Activated CD8-positive, alpha-beta memory T cell treated with anti-CD3 and anti-CD28 coated beads for 1 hour (primary cell): ENCODE measurements around the gene SLC17A4.

Source experiments
- DNase-seq, 2 donors: peaks; one replicate each; pipeline ENCODE4 v3.0.0-alpha.2; 2020; ENCODE audit warnings: low read depth in 1 of 2; ENCODE audit errors: extremely low read depth in 1 of 2

Gene SLC17A4

DNA sequence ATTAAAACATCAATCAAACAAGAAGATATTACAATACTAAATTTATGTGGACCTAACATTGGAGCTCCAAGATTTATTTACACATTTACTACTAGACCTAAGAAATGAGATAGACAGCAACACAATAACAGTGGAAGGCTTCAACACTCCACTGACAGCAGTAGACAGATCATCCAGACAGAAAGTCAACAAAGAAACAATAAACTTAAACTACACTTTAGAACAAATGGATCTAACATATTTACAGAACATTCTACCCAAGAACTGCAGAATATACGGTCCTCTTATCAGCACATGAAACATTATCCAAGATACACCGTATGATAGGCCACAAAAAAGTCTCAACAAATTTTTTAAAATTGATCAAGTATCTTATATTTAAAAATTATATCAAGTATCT is 50.3 kb downstream of the SLC17A4 start:
- no peak for DNase-seq

DNA sequence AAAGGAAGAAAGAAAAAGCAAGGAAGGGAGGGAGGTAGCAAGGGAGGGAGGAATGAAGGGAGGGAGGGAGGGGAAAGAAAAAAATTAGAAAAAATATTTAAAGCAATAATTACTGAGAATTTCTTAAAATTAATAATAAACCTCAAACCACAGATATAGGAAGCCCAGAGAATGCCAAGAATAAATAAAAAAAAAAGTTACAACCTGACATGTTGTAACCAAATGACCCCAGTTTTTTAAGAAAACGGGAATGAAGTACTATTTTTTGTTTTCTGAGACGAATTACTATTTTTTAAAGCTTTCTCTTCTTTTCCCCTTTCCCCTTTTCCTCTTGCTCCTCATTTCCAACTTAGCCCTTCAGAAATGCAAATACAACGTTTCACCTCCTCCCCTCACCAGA is 60.7 kb downstream of the SLC17A4 start:
- no peak for DNase-seq

DNA sequence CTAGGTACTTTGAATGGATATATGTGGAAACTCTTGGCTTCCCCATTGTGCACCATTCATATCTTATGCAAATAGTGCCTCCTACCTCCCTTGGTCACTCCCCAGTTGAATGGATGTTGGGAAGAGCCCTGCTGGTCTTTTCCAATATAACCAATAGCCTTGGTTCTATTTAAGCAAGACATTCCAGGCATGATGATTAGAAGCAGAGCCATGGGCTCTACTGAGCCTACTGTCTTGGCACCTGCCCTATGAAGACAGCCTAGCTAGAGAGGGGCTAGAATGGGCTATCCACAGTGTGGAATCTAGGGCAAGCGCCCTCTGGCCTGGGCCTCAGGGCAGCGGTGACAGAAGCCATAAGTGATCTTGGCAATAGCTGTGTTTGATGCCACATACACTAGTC is 61.7 kb downstream of the SLC17A4 start:
- no peak for DNase-seq

DNA sequence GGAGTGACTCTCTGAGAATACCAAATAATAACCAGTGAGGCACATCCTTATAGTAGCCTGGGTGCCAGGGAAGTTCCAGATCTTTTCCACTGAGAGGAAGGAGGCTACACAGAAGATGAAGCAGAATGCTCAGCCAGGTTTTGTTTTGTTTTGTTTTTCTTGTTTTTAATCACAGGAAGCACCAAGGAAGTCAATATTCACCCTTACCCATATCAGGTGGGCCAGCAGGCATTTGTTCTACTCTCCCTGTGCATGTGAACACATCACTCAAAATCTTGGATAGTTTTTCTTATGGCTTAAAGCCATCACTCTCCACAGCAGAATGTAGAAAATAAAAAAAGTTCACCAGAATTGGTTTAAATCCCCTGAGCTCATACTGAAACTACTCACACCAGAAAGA is 66.8 kb downstream of the SLC17A4 start:
- DNase-seq, result no peak

DNA sequence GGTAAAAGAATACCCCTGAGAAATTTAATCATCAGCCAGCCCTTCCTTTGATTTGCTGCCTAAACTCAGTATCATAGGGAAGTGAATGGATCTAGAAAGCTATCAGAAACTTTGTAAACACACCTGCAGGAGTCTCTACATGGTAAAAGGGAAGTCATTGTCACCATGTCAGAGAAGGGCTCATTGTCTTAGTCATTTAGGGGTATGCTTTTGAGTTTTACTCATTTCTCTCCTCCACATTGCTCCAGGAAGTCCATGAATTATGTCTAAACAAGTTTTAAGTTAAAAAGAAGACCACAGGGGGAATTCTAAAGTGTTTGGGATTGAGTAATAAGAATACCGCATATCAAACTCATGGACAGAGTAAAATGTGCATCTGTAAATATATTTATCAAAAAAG is 74.8 kb downstream of the SLC17A4 start:
- DNase-seq, result no peak

DNA sequence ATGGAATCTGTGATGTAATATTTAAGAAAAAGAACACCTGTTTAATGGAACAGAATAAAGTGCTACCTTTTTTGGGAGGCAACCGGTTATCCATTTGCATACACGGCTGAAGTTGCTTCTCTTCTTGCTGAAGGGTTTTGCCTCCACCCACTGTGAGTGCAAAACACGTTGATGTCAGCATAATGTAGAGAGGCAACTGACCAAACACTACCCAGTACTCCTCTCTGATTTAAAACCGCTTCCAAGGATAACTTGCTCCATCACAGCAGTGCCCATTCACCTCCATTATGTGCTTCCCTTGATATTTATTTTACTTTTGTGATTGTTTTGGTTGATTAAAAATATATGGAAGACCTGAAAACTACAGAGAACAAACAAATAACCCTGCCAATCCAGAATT is 75.9 kb downstream of the SLC17A4 start:
- DNase-seq, result no peak
